Fibroblast of skin of scalp (primary cell): ENCODE measurements around the gene NOC2L.
"Not testable (repeated sequence)": the region's sequence is repeated elsewhere in the genome, so short reads cannot be mapped to it uniquely, and the experiment has no call there.

Experiments used
- DNase-seq: peaks from one replicate; pipeline ENCODE4 v3.0.0-alpha.2; 2013

Gene NOC2L

GRCh38 chr1:901108-901859, 57.8 kb downstream of the NOC2L start:
- DNase-seq = no peak

GRCh38 chr1:899636-900317, 59.3 kb downstream of the NOC2L start:
- no peak for DNase-seq

GRCh38 chr1:897951-898350, 61.1 kb downstream of the NOC2L start:
- not testable (repeated sequence) for DNase-seq

GRCh38 chr1:897226-897625, 61.8 kb downstream of the NOC2L start:
- DNase-seq = no peak
